Fibroblast of lung (primary cell): ENCODE results near the gene FKBP14.

Source experiments
- CTCF ChIP-seq, 2 donors: IDR thresholded peaks in 1 of 2; conservative IDR thresholded peaks in 1 of 2; 1 replicate in 1 of 2; 2 replicates in 1 of 2; pipeline ENCODE4 v1.5.1; 2011 to 2012; ENCODE audit warnings: low read length in 2 of 2, control low read depth in 1 of 2, inconsistent platforms in 1 of 2, low read depth in 1 of 2, mild to moderate bottlenecking in 1 of 2
- EZH2 ChIP-seq: IDR thresholded peaks from 2 replicates; pipeline ENCODE4 v1.5.1; 2012; ENCODE audit warnings: low read length, control low read depth, mild to moderate bottlenecking; ENCODE audit errors: missing control alignments

GRCh38 chr7:29996321-29996720, 30.2 kb downstream of the FKBP14 start:
- TF ChIP-seq CTCF (conservative IDR thresholded peaks at IDR 0.05 in 1 of 2, IDR thresholded peaks at IDR 0.05 in 1 of 2; ENCODE audit: low read depth in 1 of 2, low read length in 2 of 2) (no peak), EZH2 (no peak)
